Measurements from ENCODE around the gene SLC38A2.

- TF ChIP-seq CTCF (IDR thresholded peaks at IDR 0.05) (no peak), EZH2 (IDR thresholded peaks at IDR 0.05; ENCODE audit: borderline replicate concordance, insufficient read depth, low read depth, low read length, poor library complexity, severe bottlenecking) (no peak)
Observed at GRCh38 chr12:46396826-46397225, 24.3 kb upstream of the SLC38A2 start.
